HepG2 (cell line): ENCODE results near the gene TPRG1L. TPM values are rescaled to one million over a fixed set of nuclear protein-coding genes. Genes with fewer than 3 reads are reported as not detected.

Experiments used
- AGO2 ChIP-seq: fragments of 200-400 bp; formaldehyde crosslinking; optimal IDR thresholded peaks from 2 replicates; pipeline ENCODE3; 2017; ENCODE audit warnings: mild to moderate bottlenecking, low read depth, low read length, moderate library complexity
- NFYC ChIP-seq: IDR thresholded peaks from 2 replicates; pipeline ENCODE4 v1.6.1; 2016; ENCODE audit warnings: missing genetic modification reagents, missing compliant biosample characterization
- NR2C2 ChIP-seq: sonication (generic); formaldehyde crosslinking; IDR thresholded peaks from 2 replicates; pipeline ENCODE4 v1.4.0; 2020; ENCODE audit warnings: missing genetic modification reagents, mild to moderate bottlenecking, moderate library complexity, borderline replicate concordance
- POLR2AphosphoS5 ChIP-seq: IDR thresholded peaks from 2 replicates; pipeline ENCODE4 v1.6.1; 2012; ENCODE audit warnings: low read depth, low read length
- POLR2G ChIP-seq: fragments of 200-400 bp; formaldehyde crosslinking; IDR thresholded peaks from 2 replicates; pipeline ENCODE4 v1.6.1; 2018; ENCODE audit warnings: mild to moderate bottlenecking, low read depth, low read length, moderate library complexity
- RAD51 ChIP-seq: fragments of 450-650 bp; IDR thresholded peaks from 2 replicates; pipeline ENCODE4 v1.6.1; 2016; ENCODE audit warnings: borderline replicate concordance
- SALL1 ChIP-seq: sonication (generic); formaldehyde crosslinking; IDR thresholded peaks from 2 replicates; pipeline ENCODE4 v1.8.0; 2022; ENCODE audit warnings: mild to moderate bottlenecking, missing genetic modification reagents
- ZMYM2 ChIP-seq: sonication (generic); formaldehyde crosslinking; IDR thresholded peaks from 2 replicates; pipeline ENCODE4 v1.8.0; 2022; ENCODE audit warnings: mild to moderate bottlenecking, missing genetic modification reagents
- ZNF430 ChIP-seq: sonication (generic); formaldehyde crosslinking; IDR thresholded peaks from 2 replicates; pipeline ENCODE4 v1.9.0; 2021; ENCODE audit warnings: mild to moderate bottlenecking, missing genetic modification reagents
- polyA plus RNA-seq, 8 experiments: library from polyadenylated mRNA; depleted of rRNA in 3 of 8; stranded (reverse) in 7 of 8; unstranded in 1 of 8; fragments of >200 nt; fragmentation: Illumina TruSeq in 4 of 8; extraction: Trizol in 4 of 8; gene quantifications; 2 replicates each; pipeline versions ENCODE4 v1.2.1 to v1.2.3, GENCODE V29; 2011 to 2016; ENCODE audit warnings: low read depth in 4 of 8, missing spikeins in 1 of 8, mixed read lengths in 1 of 8; ENCODE audit not compliant: insufficient read depth in 1 of 8
- total RNA-seq, 5 experiments: library from RNA; depleted of rRNA; stranded (reverse); fragments of >200 nt; fragmentation: Illumina TruSeq; extraction: Trizol; gene quantifications; 2 replicates each; pipeline ENCODE4 v1.2.3, GENCODE V29; 2016; ENCODE audit warnings: low read depth in 1 of 5
- TF ChIP-seq, protein P1 (sequence below): sonication (generic); formaldehyde crosslinking; IDR thresholded peaks from 2 replicates; pipeline ENCODE4 v1.4.0; 2020; ENCODE audit warnings: missing genetic modification reagents
- TF ChIP-seq, protein P2 (sequence below): sonication (generic); formaldehyde crosslinking; IDR thresholded peaks from 2 replicates; pipeline ENCODE4 v1.4.0; 2020; ENCODE audit warnings: missing genetic modification reagents
- TF ChIP-seq, protein P3 (sequence below): sonication (generic); formaldehyde crosslinking; IDR thresholded peaks from 2 replicates; pipeline ENCODE4 v1.5.1; 2020; ENCODE audit warnings: mild to moderate bottlenecking, missing genetic modification reagents
- TF ChIP-seq, protein P4 (sequence below): sonication (generic); formaldehyde crosslinking; IDR thresholded peaks from 2 replicates; pipeline ENCODE4 v1.9.0; 2022; ENCODE audit warnings: missing genetic modification reagents, mild to moderate bottlenecking, borderline replicate concordance

The TPRG1L gene
- total and polyA plus RNA-seq, 2 of the 13 experiments (the other 11 are each of a cell fraction or from before 2014, with no cell fraction given): 21.3 to 37.4 TPM

DNA sequence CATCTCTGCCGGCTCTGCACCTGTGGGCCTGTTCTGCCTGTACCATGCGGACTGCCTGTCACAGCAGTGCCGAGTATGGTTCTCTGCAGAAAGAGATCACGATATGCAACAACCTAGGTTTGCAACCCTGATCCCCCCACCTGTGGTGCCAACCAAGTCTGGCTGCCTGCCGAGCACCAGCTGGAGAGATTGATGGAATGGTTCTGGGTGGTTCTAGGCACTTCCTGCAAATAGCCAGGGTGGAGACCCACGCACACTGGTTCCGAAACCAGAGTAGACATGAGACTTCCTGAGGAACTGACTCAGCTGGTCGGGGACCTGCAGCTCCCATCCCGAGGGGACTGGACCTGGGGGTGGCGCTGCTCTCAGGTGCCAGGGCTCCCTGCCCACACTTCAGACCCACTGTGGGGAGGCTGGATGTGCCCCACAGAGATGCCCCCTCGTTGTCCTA, 5.4 kb downstream of the TPRG1L start (continued):
- TF ChIP-seq, protein P1, sequence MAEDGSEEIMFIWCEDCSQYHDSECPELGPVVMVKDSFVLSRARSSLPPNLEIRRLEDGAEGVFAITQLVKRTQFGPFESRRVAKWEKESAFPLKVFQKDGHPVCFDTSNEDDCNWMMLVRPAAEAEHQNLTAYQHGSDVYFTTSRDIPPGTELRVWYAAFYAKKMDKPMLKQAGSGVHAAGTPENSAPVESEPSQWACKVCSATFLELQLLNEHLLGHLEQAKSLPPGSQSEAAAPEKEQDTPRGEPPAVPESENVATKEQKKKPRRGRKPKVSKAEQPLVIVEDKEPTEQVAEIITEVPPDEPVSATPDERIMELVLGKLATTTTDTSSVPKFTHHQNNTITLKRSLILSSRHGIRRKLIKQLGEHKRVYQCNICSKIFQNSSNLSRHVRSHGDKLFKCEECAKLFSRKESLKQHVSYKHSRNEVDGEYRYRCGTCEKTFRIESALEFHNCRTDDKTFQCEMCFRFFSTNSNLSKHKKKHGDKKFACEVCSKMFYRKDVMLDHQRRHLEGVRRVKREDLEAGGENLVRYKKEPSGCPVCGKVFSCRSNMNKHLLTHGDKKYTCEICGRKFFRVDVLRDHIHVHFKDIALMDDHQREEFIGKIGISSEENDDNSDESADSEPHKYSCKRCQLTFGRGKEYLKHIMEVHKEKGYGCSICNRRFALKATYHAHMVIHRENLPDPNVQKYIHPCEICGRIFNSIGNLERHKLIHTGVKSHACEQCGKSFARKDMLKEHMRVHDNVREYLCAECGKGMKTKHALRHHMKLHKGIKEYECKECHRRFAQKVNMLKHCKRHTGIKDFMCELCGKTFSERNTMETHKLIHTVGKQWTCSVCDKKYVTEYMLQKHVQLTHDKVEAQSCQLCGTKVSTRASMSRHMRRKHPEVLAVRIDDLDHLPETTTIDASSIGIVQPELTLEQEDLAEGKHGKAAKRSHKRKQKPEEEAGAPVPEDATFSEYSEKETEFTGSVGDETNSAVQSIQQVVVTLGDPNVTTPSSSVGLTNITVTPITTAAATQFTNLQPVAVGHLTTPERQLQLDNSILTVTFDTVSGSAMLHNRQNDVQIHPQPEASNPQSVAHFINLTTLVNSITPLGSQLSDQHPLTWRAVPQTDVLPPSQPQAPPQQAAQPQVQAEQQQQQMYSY (CRISPR knock-in tag): no peak
- peak; percentile 42 for TF ChIP-seq POLR2AphosphoS5
- peak; percentile 60; the same call in 1 of the 2 replicates for TF ChIP-seq POLR2G
- TF ChIP-seq, protein P2, sequence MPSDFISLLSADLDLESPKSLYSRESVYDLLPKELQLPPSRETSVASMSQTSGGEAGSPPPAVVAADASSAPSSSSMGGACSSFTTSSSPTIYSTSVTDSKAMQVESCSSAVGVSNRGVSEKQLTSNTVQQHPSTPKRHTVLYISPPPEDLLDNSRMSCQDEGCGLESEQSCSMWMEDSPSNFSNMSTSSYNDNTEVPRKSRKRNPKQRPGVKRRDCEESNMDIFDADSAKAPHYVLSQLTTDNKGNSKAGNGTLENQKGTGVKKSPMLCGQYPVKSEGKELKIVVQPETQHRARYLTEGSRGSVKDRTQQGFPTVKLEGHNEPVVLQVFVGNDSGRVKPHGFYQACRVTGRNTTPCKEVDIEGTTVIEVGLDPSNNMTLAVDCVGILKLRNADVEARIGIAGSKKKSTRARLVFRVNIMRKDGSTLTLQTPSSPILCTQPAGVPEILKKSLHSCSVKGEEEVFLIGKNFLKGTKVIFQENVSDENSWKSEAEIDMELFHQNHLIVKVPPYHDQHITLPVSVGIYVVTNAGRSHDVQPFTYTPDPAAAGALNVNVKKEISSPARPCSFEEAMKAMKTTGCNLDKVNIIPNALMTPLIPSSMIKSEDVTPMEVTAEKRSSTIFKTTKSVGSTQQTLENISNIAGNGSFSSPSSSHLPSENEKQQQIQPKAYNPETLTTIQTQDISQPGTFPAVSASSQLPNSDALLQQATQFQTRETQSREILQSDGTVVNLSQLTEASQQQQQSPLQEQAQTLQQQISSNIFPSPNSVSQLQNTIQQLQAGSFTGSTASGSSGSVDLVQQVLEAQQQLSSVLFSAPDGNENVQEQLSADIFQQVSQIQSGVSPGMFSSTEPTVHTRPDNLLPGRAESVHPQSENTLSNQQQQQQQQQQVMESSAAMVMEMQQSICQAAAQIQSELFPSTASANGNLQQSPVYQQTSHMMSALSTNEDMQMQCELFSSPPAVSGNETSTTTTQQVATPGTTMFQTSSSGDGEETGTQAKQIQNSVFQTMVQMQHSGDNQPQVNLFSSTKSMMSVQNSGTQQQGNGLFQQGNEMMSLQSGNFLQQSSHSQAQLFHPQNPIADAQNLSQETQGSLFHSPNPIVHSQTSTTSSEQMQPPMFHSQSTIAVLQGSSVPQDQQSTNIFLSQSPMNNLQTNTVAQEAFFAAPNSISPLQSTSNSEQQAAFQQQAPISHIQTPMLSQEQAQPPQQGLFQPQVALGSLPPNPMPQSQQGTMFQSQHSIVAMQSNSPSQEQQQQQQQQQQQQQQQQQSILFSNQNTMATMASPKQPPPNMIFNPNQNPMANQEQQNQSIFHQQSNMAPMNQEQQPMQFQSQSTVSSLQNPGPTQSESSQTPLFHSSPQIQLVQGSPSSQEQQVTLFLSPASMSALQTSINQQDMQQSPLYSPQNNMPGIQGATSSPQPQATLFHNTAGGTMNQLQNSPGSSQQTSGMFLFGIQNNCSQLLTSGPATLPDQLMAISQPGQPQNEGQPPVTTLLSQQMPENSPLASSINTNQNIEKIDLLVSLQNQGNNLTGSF (CRISPR knock-in tag): no peak
- TF ChIP-seq, protein P3, sequence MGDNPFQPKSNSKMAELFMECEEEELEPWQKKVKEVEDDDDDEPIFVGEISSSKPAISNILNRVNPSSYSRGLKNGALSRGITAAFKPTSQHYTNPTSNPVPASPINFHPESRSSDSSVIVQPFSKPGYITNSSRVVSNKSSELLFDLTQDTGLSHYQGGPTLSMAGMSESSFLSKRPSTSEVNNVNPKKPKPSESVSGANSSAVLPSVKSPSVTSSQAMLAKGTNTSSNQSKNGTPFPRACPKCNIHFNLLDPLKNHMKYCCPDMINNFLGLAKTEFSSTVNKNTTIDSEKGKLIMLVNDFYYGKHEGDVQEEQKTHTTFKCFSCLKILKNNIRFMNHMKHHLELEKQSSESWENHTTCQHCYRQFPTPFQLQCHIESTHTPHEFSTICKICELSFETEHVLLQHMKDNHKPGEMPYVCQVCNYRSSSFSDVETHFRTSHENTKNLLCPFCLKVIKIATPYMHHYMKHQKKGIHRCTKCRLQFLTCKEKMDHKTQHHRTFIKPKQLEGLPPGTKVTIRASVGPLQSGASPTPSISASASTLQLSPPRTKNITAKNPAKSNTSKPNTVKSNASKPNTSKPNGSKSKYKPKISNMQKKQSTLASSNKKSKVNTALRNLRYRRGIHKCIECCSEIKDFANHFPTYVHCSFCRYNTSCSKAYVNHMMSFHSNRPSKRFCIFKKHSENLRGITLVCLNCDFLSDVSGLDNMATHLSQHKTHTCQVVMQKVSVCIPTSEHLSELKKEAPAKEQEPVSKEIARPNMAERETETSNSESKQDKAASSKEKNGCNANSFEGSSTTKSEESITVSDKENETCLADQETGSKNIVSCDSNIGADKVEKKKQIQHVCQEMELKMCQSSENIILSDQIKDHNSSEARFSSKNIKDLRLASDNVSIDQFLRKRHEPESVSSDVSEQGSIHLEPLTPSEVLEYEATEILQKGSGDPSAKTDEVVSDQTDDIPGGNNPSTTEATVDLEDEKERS: no peak
- no peak for TF ChIP-seq ZNF430 (CRISPR knock-in tag)
- TF ChIP-seq NFYC: no peak
- TF ChIP-seq, protein P4, sequence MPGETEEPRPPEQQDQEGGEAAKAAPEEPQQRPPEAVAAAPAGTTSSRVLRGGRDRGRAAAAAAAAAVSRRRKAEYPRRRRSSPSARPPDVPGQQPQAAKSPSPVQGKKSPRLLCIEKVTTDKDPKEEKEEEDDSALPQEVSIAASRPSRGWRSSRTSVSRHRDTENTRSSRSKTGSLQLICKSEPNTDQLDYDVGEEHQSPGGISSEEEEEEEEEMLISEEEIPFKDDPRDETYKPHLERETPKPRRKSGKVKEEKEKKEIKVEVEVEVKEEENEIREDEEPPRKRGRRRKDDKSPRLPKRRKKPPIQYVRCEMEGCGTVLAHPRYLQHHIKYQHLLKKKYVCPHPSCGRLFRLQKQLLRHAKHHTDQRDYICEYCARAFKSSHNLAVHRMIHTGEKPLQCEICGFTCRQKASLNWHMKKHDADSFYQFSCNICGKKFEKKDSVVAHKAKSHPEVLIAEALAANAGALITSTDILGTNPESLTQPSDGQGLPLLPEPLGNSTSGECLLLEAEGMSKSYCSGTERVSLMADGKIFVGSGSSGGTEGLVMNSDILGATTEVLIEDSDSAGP (CRISPR knock-in tag): no peak
- TF ChIP-seq ZMYM2 (CRISPR knock-in tag): no peak
- peak; percentile 26; the same call in 1 of the 2 replicates for TF ChIP-seq SALL1 (CRISPR knock-in tag)
- TF ChIP-seq NR2C2 (CRISPR knock-in tag): no peak
- no peak for TF ChIP-seq RAD51
- peak; percentile 2 for TF ChIP-seq AGO2
- TF ChIP-seq, all 625 proteins: peak for 6
